HG03439 (cell line): ENCODE data around the gene NFATC2.
"Not testable (repeated sequence)": the region's sequence is repeated elsewhere in the genome, so short reads cannot be mapped to it uniquely, and the experiment has no call there.

ENCODE experiments used
- ATAC-seq: cut with Tn5 transposase; IDR thresholded peaks from one replicate; pipeline ENCODE4 v1.9.1; 2021; ENCODE audit warnings: mild to moderate bottlenecking, moderate library complexity; ENCODE audit not compliant: unreplicated experiment

NFATC2 gene

GRCh38 chr20:51541189-51542032, 1.1 kb downstream of the NFATC2 start:
- ATAC-seq = peak; percentile 44

DNA sequence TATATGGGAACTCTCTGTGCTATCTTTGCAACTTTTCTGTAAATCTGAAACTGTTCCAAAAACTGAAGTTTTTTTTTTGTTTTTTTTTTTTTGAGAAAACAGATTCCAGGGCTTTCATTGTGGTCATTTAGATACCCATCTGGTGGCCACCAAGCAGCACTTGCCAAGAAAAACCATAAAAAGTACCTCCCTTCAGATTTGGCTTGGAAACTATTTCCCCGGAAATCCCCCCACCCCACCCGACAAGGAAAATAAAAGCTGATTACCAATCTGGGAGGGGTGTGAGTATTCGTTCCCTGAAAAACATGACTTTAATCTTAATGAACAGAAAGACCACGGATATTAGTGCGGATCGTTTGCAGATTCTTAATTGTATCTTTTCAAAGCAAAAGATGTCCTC, 1.9 kb downstream of the NFATC2 start:
- ATAC-seq = no peak

- ATAC-seq = not testable (repeated sequence)
Measured at GRCh38 chr20:51540074-51540473, 2.4 kb downstream of the NFATC2 start.

DNA sequence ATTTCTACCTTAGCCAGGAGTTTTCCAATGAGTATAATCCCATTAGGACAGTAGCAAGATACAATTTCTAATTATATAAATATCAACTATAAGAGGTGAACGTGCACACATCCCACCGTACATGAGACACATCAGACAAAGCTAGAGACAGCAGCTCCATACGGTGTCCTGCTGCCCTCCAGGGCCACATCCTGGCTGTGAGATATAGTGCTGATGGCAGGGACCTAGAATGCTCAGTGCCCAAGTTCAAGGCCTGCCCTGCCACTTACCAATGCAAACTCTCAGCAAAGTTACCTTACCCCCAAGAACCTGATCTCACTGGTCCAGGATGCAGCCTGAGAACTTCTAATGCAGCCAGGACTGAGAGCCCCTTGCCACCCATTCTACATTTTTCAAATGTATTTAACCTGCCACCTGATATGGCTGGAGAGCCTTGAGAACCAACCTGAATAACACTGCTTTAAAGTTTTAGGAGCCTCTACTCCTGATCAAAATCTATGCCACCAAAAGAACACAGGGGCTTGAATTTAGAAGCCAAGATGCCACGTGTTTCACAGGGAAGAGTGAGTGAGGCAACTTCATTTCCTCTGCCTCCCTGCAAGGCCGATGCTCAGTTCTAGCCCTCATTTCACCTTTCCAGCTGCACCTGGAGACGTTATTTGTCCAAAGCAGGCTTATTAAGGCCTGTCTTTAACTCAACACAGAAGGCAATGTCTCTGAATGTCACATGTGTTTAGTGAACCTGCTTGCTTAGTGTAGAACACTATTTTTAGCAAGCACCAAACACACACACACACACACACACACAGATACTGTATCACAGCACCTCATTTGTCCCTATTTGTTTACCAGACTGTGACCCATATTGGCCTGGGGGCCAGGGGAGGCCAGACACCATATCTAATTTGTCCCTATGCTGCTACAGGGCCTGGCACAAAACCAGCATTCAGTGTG, 6.1 kb downstream of the NFATC2 start:
- ATAC-seq = no peak

GRCh38 chr20:51535674-51536073, 6.8 kb downstream of the NFATC2 start:
- no peak for ATAC-seq

- ATAC-seq = no peak
Measured at GRCh38 chr20:51535075-51535386, 7.5 kb downstream of the NFATC2 start.

GRCh38 chr20:51533291-51534172, 9.0 kb downstream of the NFATC2 start:
- no peak for ATAC-seq

DNA sequence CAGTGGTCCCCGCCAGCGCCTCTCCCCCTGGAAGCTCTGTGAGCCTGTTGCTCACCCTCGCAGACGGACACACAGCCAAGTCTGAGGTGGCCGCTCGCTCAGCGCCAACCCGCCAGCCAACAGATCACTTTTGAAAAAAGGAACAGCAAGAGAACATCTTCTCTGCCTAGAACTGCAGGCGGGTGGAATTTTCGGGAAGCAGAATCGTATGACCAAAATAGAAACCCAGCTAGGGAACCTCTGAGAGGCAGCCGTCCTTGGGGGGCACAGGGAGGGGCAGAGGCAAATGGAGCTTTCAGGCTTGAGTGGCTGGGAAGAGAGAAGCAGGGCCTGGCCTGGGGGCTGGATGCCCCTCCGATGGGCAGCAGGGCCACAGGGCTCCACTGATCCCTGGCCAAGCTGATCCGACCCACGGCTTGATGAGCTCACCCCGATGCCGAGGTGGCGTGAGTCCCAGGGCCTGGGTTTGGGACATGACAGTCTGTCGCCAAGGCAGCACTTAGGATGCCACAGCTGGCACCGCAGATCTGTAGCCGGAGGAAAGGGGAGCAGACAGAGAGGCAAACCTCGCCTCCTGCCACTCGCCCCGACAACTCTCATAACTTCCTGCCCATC, 9.8 kb downstream of the NFATC2 start:
- ATAC-seq = no peak

DNA sequence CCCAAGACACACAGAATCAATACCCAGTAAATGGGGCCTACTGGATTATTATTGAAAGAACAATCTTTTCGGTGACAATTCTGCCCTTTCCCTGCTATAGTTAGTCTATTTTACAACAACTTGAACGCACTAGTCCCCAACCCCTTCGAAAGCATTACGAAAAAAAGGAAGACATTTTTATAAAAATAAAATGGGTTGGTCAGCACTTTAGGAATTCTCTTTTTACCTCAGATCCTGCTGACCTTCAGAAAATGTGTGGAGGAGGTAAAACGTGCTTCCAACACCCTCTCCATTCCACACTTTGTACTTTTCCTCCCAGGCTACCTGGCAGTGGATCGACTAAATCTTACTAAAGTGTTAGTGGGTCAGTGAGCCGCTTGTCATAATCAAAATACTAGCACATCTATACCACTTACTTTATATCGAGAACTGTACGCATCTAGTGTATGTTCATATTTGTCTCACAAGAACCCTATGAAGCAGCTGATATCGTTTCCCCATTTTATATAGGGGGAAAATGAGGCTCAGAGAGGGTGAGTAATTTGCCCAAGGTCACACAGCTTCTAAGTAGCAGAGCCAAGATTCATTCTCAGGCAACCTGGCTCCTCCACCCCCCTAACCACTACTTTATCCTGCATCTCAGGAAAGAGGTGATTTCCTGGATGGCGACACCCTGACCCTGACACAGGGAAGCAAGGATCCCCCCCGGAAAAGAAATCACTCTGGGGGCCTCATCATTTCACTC, 10.6 kb downstream of the NFATC2 start:
- ATAC-seq = no peak

GRCh38 chr20:51531141-51531710, 11.3 kb downstream of the NFATC2 start:
- peak; percentile 65 for ATAC-seq

GRCh38 chr20:51529758-51530157, 12.8 kb downstream of the NFATC2 start:
- ATAC-seq = no peak

DNA sequence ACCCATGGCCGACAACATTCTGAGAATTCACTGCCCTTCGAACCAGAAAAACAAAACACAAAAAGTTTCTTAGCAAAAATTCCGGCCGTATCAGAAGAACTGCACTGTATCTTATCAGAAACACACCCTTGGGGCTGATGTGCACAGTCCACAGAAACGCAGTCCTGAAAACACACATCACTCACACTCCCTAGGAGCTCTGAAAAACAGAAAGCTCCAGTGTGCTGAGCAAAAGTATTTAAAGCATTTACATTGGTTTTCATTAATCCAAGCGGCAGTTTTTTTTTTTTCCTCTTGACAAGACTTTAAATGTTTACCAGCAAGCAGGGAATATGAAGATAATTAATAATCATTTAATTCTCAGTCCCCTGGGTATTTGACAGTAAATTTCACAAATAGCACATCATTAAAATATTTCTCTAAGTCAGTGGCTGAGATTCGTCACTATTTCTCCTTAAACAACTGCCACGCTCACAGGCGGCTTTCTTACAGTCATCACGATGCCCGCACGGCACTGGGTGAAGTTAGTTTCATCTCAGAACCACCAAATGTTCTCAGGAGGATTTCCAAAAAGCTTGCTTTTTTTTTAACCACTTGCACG, 13.3 kb downstream of the NFATC2 start:
- no peak for ATAC-seq

- ATAC-seq = no peak
Measured at GRCh38 chr20:51528263-51529027, 14.1 kb downstream of the NFATC2 start.

GRCh38 chr20:51526754-51527153, 15.8 kb downstream of the NFATC2 start:
- ATAC-seq = no peak

DNA sequence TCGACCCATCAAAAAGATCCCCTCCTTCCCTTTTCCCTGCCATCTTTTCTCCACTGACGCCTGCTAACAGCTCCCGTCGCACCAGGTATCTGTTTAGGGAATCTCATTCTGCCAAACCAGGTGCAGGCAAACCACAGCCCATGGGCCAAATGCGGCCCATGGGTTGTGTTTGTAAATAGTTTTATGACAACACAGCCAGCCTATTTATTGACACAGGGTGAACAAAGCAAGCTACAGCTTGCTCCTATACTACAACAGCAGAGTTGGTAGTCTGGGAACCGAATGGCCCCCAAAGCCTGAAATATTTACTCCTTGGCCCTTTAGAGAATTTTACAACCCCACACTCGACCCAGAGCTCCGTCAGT, 16.4 kb downstream of the NFATC2 start:
- ATAC-seq = no peak

GRCh38 chr20:51525241-51526105, 17.0 kb downstream of the NFATC2 start:
- no peak for ATAC-seq

GRCh38 chr20:51523276-51524013, 19.1 kb downstream of the NFATC2 start:
- no peak for ATAC-seq
